Measurements from ENCODE around the gene CFAP251. TPM values are rescaled to one million over a fixed set of nuclear protein-coding genes. Genes with fewer than 3 reads are reported as not detected.
A peak's percentile ranks its signal among the peaks of the same experiment; 100 is the strongest.
"Not testable (repeated sequence)": the region's sequence is repeated elsewhere in the genome, so short reads cannot be mapped to it uniquely, and the experiment has no call there.

CFAP251 gene
- total RNA-seq, 4 donors from 2014 or later: 0.34 to 2.9 (median 2.2) TPM

- no peaks in the 10 kb centered on the region for H3K9me3 ChIP-seq
- no peak for DNase-seq
- no peak overlapping the region for H3K4me3 ChIP-seq
- peaks cover 5 to 11% (median 9%) of the 10 kb centered on the region in 3 donors for H3K4me1 ChIP-seq
- H3K27me3 ChIP-seq: no peaks in the 10 kb centered on the region
- H3K36me3 ChIP-seq: no peaks in the 10 kb centered on the region
- peak overlapping the region in 2 of 4 donors; percentile 48 to 67 for H3K27ac ChIP-seq
- intact Hi-C loops (cut with DNase I): no loop called here
- 90% methylated on average over 2 of the region's 6 CpGs; no CpG with 5 or more reads in 1 of the 2 donors for WGBS, 2 donors
- TF ChIP-seq POLR2A (IDR thresholded peaks at IDR 0.05): no peak
- TF ChIP-seq, protein P1, sequence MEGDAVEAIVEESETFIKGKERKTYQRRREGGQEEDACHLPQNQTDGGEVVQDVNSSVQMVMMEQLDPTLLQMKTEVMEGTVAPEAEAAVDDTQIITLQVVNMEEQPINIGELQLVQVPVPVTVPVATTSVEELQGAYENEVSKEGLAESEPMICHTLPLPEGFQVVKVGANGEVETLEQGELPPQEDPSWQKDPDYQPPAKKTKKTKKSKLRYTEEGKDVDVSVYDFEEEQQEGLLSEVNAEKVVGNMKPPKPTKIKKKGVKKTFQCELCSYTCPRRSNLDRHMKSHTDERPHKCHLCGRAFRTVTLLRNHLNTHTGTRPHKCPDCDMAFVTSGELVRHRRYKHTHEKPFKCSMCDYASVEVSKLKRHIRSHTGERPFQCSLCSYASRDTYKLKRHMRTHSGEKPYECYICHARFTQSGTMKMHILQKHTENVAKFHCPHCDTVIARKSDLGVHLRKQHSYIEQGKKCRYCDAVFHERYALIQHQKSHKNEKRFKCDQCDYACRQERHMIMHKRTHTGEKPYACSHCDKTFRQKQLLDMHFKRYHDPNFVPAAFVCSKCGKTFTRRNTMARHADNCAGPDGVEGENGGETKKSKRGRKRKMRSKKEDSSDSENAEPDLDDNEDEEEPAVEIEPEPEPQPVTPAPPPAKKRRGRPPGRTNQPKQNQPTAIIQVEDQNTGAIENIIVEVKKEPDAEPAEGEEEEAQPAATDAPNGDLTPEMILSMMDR (IDR thresholded peaks at IDR 0.05): no peak
Observed at GRCh38 chr12:121873216-121873569, 45.2 kb upstream of the CFAP251 start.

GRCh38 chr12:121874071-121874470, 44.3 kb upstream of the CFAP251 start:
- no peak for DNase-seq
- peak overlapping the region in 1 of 4 donors; percentile 25 for H3K27ac ChIP-seq
- intact Hi-C loops (cut with DNase I): no loop called here
- WGBS, 2 donors: 71 to 87% methylated on average over 6 of the region's 6 CpGs
- no peaks in the 10 kb centered on the region for H3K36me3 ChIP-seq
- TF ChIP-seq, protein P1 (IDR thresholded peaks at IDR 0.05): no peak
- peaks cover 5 to 11% (median 9%) of the 10 kb centered on the region in 3 donors for H3K4me1 ChIP-seq
- no peaks in the 10 kb centered on the region for H3K27me3 ChIP-seq
- no peak overlapping the region for H3K4me3 ChIP-seq
- no peaks in the 10 kb centered on the region for H3K9me3 ChIP-seq

DNA sequence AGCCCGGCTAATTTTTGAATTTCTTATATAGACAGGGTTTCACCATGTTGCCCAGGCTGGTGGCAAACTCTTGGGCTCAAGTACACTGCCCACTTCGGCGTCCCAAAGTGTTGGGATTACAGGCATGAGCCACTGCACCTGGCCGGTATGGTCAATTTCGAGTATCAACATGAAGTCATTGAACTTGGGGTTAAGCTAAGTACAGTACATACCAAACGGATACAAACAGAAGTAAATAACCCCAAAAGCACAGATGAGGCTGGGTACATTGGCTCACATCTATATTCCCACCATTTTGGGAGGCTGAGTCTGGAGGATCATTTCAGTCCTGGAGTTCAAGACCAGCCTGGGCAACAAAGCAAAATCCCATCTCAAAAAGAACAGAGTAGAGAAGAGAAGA, 42.8 kb upstream of the CFAP251 start:
- Histone ChIP-seq H3K9me3 (no peaks in the 10 kb centered on the region), H3K4me1 (peaks cover 5 to 11% (median 9%) of the 10 kb centered on the region in 3 donors), H3K4me3 (no peak overlapping the region), H3K27ac (no peak overlapping the region), H3K27me3 (no peaks in the 10 kb centered on the region), H3K36me3 (no peaks in the 10 kb centered on the region)
- WGBS, 2 donors: 73 to 85% methylated on average over 2 to 6 of the region's 6 CpGs
- TF ChIP-seq, protein P1 (IDR thresholded peaks at IDR 0.05): no peak
- no peak for TF ChIP-seq POLR2A (IDR thresholded peaks at IDR 0.05)
- DNase-seq: no peak
- intact Hi-C loops (cut with DNase I): no loop called here

DNA sequence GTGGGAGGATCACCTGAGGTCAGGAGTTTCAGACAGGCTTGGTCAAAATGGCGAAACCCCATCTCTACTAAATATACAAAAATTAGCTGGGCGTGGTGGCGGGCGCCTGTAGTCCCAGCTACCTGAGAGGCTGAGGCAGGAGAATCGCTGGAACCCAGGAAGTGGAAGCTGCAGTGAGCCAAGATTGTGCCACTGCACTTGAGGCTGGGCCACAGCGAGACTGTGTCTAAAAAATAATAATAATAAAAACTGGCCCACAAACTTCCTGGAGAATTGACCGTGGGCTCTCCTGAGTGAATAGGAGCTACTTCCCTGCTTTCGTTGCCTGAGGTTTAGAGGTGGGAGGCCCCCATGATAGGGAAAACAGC, 42.3 kb upstream of the CFAP251 start:
- not testable (repeated sequence) for H3K27ac ChIP-seq

GRCh38 chr12:121883315-121883660, 35.1 kb upstream of the CFAP251 start:
- TF ChIP-seq, protein P1 (IDR thresholded peaks at IDR 0.05): no peak
- TF ChIP-seq POLR2A (IDR thresholded peaks at IDR 0.05): no peak
- H3K4me1 ChIP-seq: peaks cover 0 to 6% (median 4%) of the 10 kb centered on the region in 3 donors
- WGBS, 2 donors: 58 to 70% methylated on average over 4 of the region's 4 CpGs
- no peak overlapping the region for H3K27ac ChIP-seq
- no peaks in the 10 kb centered on the region for H3K9me3 ChIP-seq
- H3K4me3 ChIP-seq: no peak overlapping the region
- intact Hi-C loops (cut with DNase I): loop anchor here (10.0 kb wide), 1 partner anchor 68 kb away; no protein-coding TSS in a partner anchor
- no peak for DNase-seq
- H3K36me3 ChIP-seq: no peaks in the 10 kb centered on the region
- H3K27me3 ChIP-seq: peaks cover 0 to 10% (median 0%) of the 10 kb centered on the region in 4 donors

More for the DNA sequence above, 42.3 kb upstream of the CFAP251 start:
- DNase-seq; H3K36me3 ChIP-seq; H3K9me3 ChIP-seq; H3K27me3 ChIP-seq; H3K4me3 ChIP-seq; intact Hi-C loops (cut with DNase I): not testable (repeated sequence)
- WGBS, 2 donors: 86 to 90% methylated on average over 7 to 8 of the region's 8 CpGs
- peaks cover 5 to 11% (median 9%) of the 10 kb centered on the region in 3 donors for H3K4me1 ChIP-seq

DNA sequence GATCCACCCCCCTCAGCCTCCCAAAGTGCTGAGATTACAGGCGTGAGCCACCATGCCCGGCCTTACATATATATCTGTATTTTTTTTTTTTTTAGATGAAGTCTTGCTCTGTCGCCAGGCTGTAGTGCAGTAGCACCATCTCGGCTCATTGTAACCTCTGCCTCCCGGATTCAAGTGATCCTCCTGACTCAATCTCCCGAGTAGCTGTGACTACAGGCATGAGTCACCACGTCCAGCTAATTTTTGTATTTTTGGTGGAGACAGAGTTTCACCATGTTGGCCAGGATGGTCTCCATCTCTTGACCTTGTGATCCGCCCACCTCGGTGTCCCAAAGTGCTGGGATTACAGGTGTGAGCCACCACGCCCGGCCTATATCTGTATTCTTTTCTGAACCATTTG, 33.3 kb upstream of the CFAP251 start:
- not testable (repeated sequence) for H3K9me3 ChIP-seq, H3K4me3 ChIP-seq, H3K36me3 ChIP-seq, H3K27ac ChIP-seq, DNase-seq
- Histone ChIP-seq H3K27me3 (peaks cover 0 to 10% (median 0%) of the 10 kb centered on the region in 4 donors), H3K4me1 (peaks cover 7 to 21% (median 12%) of the 10 kb centered on the region in 3 donors)
- WGBS, 2 donors: 74 to 76% methylated on average over 10 to 11 of the region's 11 CpGs
- intact Hi-C loops (cut with DNase I): loop anchor here (10.0 kb wide), 1 partner anchor 70 kb away; no protein-coding TSS in a partner anchor

Measured in esophagus squamous epithelium (tissue), 5 donors.